K562 (cell line): ENCODE data around the gene C10orf71. TPM values are rescaled to one million over a fixed set of nuclear protein-coding genes. Genes with fewer than 3 reads are reported as not detected.

Source experiments
- ATAC-seq: fragments of 200-7000 bp; cut with Tn5 transposase; 3 replicates; pipeline ENCODE4 v1.9.1; 2020; ENCODE audit warnings: moderate library complexity
- BruUV-seq: library from RNA; stranded (reverse); fragments of 400-500 nt; replicated peaks from 2 replicates; lab custom pipeline; 2021; lab: Mats Ljungman, UMichigan
- CTCF ChIA-PET: fragments of 300-600 bp; formaldehyde crosslinking; extraction: SDS; loops from one replicate; lab custom pipeline; 2021; ENCODE audit warnings: low intra/inter-chr PET ratio; lab: Yijun Ruan, JAX
- POLR2A ChIA-PET: fragments of 300-600, 350-650 bp; sonication (Branson Sonifier 250); formaldehyde crosslinking; extraction: SDS; loops from one replicate; lab custom pipeline; 2021; ENCODE audit warnings: antibody characterized with exemption, inconsistent platforms; lab: Yijun Ruan, JAX
- DNase-seq, 4 experiments: peaks; one replicate each; pipeline versions ENCODE4 v3.0.0 to v3.0.0-alpha.2; 2011 to 2018; ENCODE audit warnings: low spot score in 3 of 4, mixed read lengths in 3 of 4; ENCODE audit errors: extremely low read depth in 1 of 4
- FAIRE-seq: peaks from 2 replicates; lab custom pipeline; 2011; peaks lifted over from hg19 to GRCh38; lab: Jason Lieb, UNC
- H2AFZ ChIP-seq: 2 replicates; pipeline ENCODE4 v1.6.0; 2011; ENCODE audit warnings: low read depth, low read length, control low read depth, inconsistent platforms
- H3K27ac ChIP-seq: fragments of 200-600 bp; 3 replicates; pipeline ENCODE4 v1.8.0; 2011; ENCODE audit warnings: low read depth, mild to moderate bottlenecking, control low read depth, inconsistent platforms, low read length, moderate library complexity, mixed read lengths; ENCODE audit errors: extremely low read depth
- H3K27me3 ChIP-seq, 2 experiments: fragments of 300-600 bp in 1 of 2; 2 replicates in 1 of 2; 3 replicates in 1 of 2; pipeline versions ENCODE4 v1.6.0 to v1.8.0; 2011; ENCODE audit warnings: inconsistent platforms in 2 of 2, low read length in 2 of 2, mild to moderate bottlenecking in 1 of 2, mixed read lengths in 1 of 2, moderate library complexity in 1 of 2; ENCODE audit not compliant: control insufficient read depth in 2 of 2, insufficient read depth in 2 of 2
- H3K36me3 ChIP-seq: fragments of 300-600 bp; 3 replicates; pipeline ENCODE4 v1.8.0; 2011; ENCODE audit warnings: mild to moderate bottlenecking, low read length, inconsistent platforms; ENCODE audit not compliant: control insufficient read depth, insufficient read depth
- H3K4me1 ChIP-seq, 2 experiments: fragments of 200-600 bp in 1 of 2; replicated peaks in 1 of 2; 2 replicates in 1 of 2; 3 replicates in 1 of 2; pipeline versions ENCODE4 v1.5.1 to v1.8.0; 2011; ENCODE audit warnings: inconsistent platforms in 2 of 2, low read length in 2 of 2, mild to moderate bottlenecking in 1 of 2, mixed read lengths in 1 of 2, moderate library complexity in 1 of 2; ENCODE audit not compliant: control insufficient read depth in 2 of 2, insufficient read depth in 2 of 2
- H3K4me2 ChIP-seq: 2 replicates; pipeline ENCODE4 v1.6.1; 2011; ENCODE audit warnings: low read length, control low read depth, inconsistent platforms, mixed read lengths; ENCODE audit not compliant: insufficient read depth
- H3K4me3 ChIP-seq: fragments of 200-600 bp; sonication (generic), shearing (Covaris generic); 2 replicates; pipeline ENCODE4 v1.5.1; 2016; ENCODE audit warnings: control low read depth, inconsistent platforms
- H3K79me2 ChIP-seq: fragments of 200-600 bp; 3 replicates; pipeline ENCODE4 v1.8.0; 2011; ENCODE audit warnings: low read length, inconsistent platforms; ENCODE audit not compliant: control insufficient read depth, insufficient read depth
- H3K9ac ChIP-seq, 2 experiments: 2 replicates each; pipeline versions ENCODE4 v1.6.0 to v1.6.1; 2011; ENCODE audit warnings: low read depth in 2 of 2, low read length in 2 of 2, control low read depth in 1 of 2, inconsistent platforms in 1 of 2, mild to moderate bottlenecking in 1 of 2, mixed read lengths in 1 of 2; ENCODE audit not compliant: insufficient read depth in 1 of 2
- H3K9me1 ChIP-seq: one replicate; pipeline ENCODE4 v1.6.0; 2011; ENCODE audit warnings: inconsistent platforms, mild to moderate bottlenecking, low read length, moderate library complexity; ENCODE audit not compliant: control insufficient read depth, insufficient read depth
- H3K9me3 ChIP-seq: replicated peaks from 2 replicates; pipeline ENCODE4 v1.5.1; 2011; ENCODE audit warnings: low read depth, low read length, inconsistent platforms; ENCODE audit not compliant: control insufficient read depth, insufficient read depth
- H4K20me1 ChIP-seq: replicated peaks from 2 replicates; pipeline ENCODE4 v1.6.1; 2011; ENCODE audit warnings: low read length, inconsistent platforms, mixed read lengths; ENCODE audit not compliant: control insufficient read depth, insufficient read depth
- CEBPG ChIP-seq, 3 experiments: fragments of 200-800 bp in 1 of 3; sonication (Bioruptor generic) in 1 of 3; sonication (generic) in 1 of 3; formaldehyde crosslinking in 1 of 3; IDR thresholded peaks in 2 of 3; conservative IDR thresholded peaks in 1 of 3; 2 replicates each; pipeline versions ENCODE4 v1.6.1 to v1.8.0; 2016 to 2022; ENCODE audit warnings: missing compliant biosample characterization in 2 of 3, missing genetic modification characterization in 2 of 3, mild to moderate bottlenecking in 1 of 3, missing genetic modification reagents in 1 of 3
- EHMT2 ChIP-seq: fragments of 450-650 bp; IDR thresholded peaks from 2 replicates; pipeline ENCODE4 v1.6.1; 2018; ENCODE audit warnings: antibody characterized with exemption
- EP300 ChIP-seq: IDR thresholded peaks from 2 replicates; pipeline ENCODE4 v1.6.1; 2012; ENCODE audit warnings: low read length, improper control_type of control experiment
- ERF ChIP-seq: fragments of 450-650 bp; formaldehyde crosslinking; IDR thresholded peaks from 2 replicates; pipeline ENCODE4 v1.4.0; 2020; ENCODE audit warnings: mild to moderate bottlenecking, mixed read lengths
- FOXK1 ChIP-seq: sonication (generic); formaldehyde crosslinking; IDR thresholded peaks from 2 replicates; pipeline ENCODE4 v1.8.0; 2022; ENCODE audit warnings: missing genetic modification reagents, mild to moderate bottlenecking, borderline replicate concordance
- FOXO4 ChIP-seq: fragments of 450-650 bp; formaldehyde crosslinking; IDR thresholded peaks from 2 replicates; pipeline ENCODE4 v1.4.0; 2020; ENCODE audit warnings: mild to moderate bottlenecking, moderate library complexity
- GATAD2B ChIP-seq: fragments of 450-650 bp; IDR thresholded peaks from 2 replicates; pipeline ENCODE4 v1.6.1; 2017; ENCODE audit warnings: mild to moderate bottlenecking, borderline replicate concordance
- GMEB1 ChIP-seq: fragments of 250-450 bp; sonication (Bioruptor Pico); IDR thresholded peaks from 2 replicates; pipeline ENCODE4 v1.4.0; 2020; ENCODE audit warnings: mild to moderate bottlenecking
- KAT2B ChIP-seq: IDR thresholded peaks from one replicate; pipeline ENCODE4 v1.6.1; 2012; ENCODE audit warnings: low read depth, mild to moderate bottlenecking, control low read depth, inconsistent platforms, low read length, moderate library complexity
- NR2C1 ChIP-seq, 2 experiments: fragments of 450-650 bp; IDR thresholded peaks; 2 replicates each; pipeline ENCODE4 v1.6.1; 2017; ENCODE audit warnings: mild to moderate bottlenecking in 2 of 2, antibody characterized with exemption in 1 of 2, inconsistent platforms in 1 of 2, missing compliant biosample characterization in 1 of 2, missing genetic modification characterization in 1 of 2
- SNAPC5 ChIP-seq: fragments of 250-450 bp; sonication (Bioruptor Pico); IDR thresholded peaks from 2 replicates; pipeline ENCODE4 v1.8.0; 2021; ENCODE audit warnings: moderate library complexity, mild to moderate bottlenecking, inconsistent platforms
- TEAD1 ChIP-seq, 2 experiments: fragments of 450-650 bp in 1 of 2; sonication (generic) in 1 of 2; formaldehyde crosslinking; IDR thresholded peaks; 2 replicates each; pipeline versions ENCODE4 v1.4.0 to v1.8.0; 2020 to 2022; ENCODE audit warnings: mild to moderate bottlenecking in 2 of 2, missing genetic modification reagents in 1 of 2
- ZC3H8 ChIP-seq: fragments of 450-650 bp; IDR thresholded peaks from 2 replicates; pipeline ENCODE4 v1.6.1; 2017
- ZNF133 ChIP-seq: fragments of 250-450 bp; sonication (Bioruptor Pico); IDR thresholded peaks from 2 replicates; pipeline ENCODE4 v1.4.0; 2020; ENCODE audit warnings: mild to moderate bottlenecking
- ZNF395 ChIP-seq: fragments of 200-800 bp; sonication (Bioruptor generic); IDR thresholded peaks from 2 replicates; pipeline ENCODE4 v1.6.1; 2017; ENCODE audit warnings: missing genetic modification characterization, missing compliant biosample characterization
- WGBS: fragments of 100-300 bp; shearing (Covaris generic); methylation state at CpG from one replicate; pipeline ENCODE4 v1.1.6; 2016; ENCODE audit warnings: low coverage, mixed read lengths; ENCODE audit not compliant: insufficient coverage; ENCODE audit errors: missing lambda C conversion rate; 5-methylcytosine and 5-hydroxymethylcytosine counted together
- in situ Hi-C: fragments of 300-500 bp; cut with MboI; formaldehyde crosslinking; loops from 4 replicates; pipeline ENCODE4 v1.15.0; 2018; ENCODE audit warnings: inconsistent platforms, mixed read lengths
- intact Hi-C: fragments of 100-400 bp; cut with micrococcal nuclease; formaldehyde crosslinking; loops from 2 replicates; pipeline ENCODE4 v1.14.2; 2022
- polyA plus RNA-seq, 8 experiments: library from polyadenylated mRNA; depleted of rRNA in 4 of 8; stranded (reverse) in 5 of 8; unstranded in 3 of 8; fragments of >200 nt; fragmentation: Nextera tagmentation in 2 of 8; fragmentation: Illumina TruSeq in 1 of 8; extraction: Ambion mirVana in 2 of 8; extraction: Trizol in 1 of 8; gene quantifications; 2 replicates each; pipeline versions ENCODE4 v1.2.1 to v1.2.3, GENCODE V29; 2011 to 2014; ENCODE audit warnings: inconsistent platforms in 1 of 8, missing spikeins in 1 of 8
- total RNA-seq, 7 experiments: library from RNA; depleted of rRNA in 6 of 7; stranded (reverse); fragments of >200 nt in 6 of 7; fragmentation: Illumina TruSeq in 2 of 7; extraction: Trizol in 2 of 7; gene quantifications; 2 replicates each; pipeline versions ENCODE4 v1.2.1 to v1.2.3, GENCODE V29; 2011 to 2021; ENCODE audit warnings: low replicate concordance in 1 of 7

The C10orf71 gene
- total and polyA plus RNA-seq, 9 of the 15 experiments (the other 6 are each of a cell fraction or from before 2014, with no cell fraction given) = 0.06 to 4.5 (median 1.3) TPM

- Histone ChIP-seq H4K20me1 (no peaks in the 10 kb centered on the region), H3K4me3 (no peak overlapping the region), H3K9me1 (no peaks in the 10 kb centered on the region), H3K79me2 (no peaks in the 10 kb centered on the region), H3K27ac (no peak overlapping the region), H3K27me3 (no peaks in the 10 kb centered on the region), H3K9me3 (0 out of 2 replicates have a peak, but pooled peaks cover 2% of the 10 kb centered on the region), H3K4me1 (peaks cover 7 to 9% of the 10 kb centered on the region in 2 experiments; a peak in 4 of 5 replicates), H3K4me2 (no peak overlapping the region), H3K9ac (no peak overlapping the region), H2AFZ (no peak overlapping the region; the same call in 1 of the 2 replicates), H3K36me3 (no peaks in the 10 kb centered on the region)
- ChIA-PET POLR2A (interaction anchor here (0.6 to 0.8 kb wide), 2 partner anchors 9 to 402 kb away, joined by 3 to 5 read pairs; no protein-coding TSS in a partner anchor), CTCF (no interaction called here)
- 4% methylated on average over 3 of the region's 3 CpGs for WGBS
- ATAC-seq (no peak; the same call in 1 of the 3 replicates), FAIRE-seq (no peak), DNase-seq (no peak)
- BruUV-seq = no TSS peak
- intact Hi-C loops (no loop called here), in situ Hi-C loops (no loop called here)
- TF ChIP-seq FOXO4 (no peak), ERF (CRISPR knock-in tag) (no peak), KAT2B (no peak), NR2C1 (IDR thresholded peaks at IDR 0.05) (no peak), NR2C1 (tag; IDR thresholded peaks at IDR 0.05) (no peak), FOXK1 (CRISPR knock-in tag) (no peak), ZNF395 (CRISPR knock-in tag) (no peak), GATAD2B (no peak), CEBPG (CRISPR knock-in tag; IDR thresholded peaks at IDR 0.05) (no peak), CEBPG (tag; conservative IDR thresholded peaks at IDR 0.05 in 1 of 2, IDR thresholded peaks at IDR 0.05 in 1 of 2) (no peak), GMEB1 (no peak), SNAPC5 (CRISPR knock-in tag) (no peak), TEAD1 (CRISPR knock-in tag; IDR thresholded peaks at IDR 0.05) (no peak), EP300 (no peak), EHMT2 (no peak), ZC3H8 (no peak), ZNF133 (CRISPR knock-in tag) (no peak)
Observed at GRCh38 chr10:49255883-49256282, 43.1 kb upstream of the C10orf71 start.
